Panc1 (cell line): Measurements from ENCODE around the gene TMEM201. TPM values are rescaled to one million over a fixed set of nuclear protein-coding genes. Genes with fewer than 3 reads are reported as not detected.

Experiments
- ATAC-seq: fragments of 200-7000 bp; cut with Tn5 transposase; 2 replicates; pipeline ENCODE4 v1.9.1; 2020; ENCODE audit warnings: mild to moderate bottlenecking, moderate library complexity
- BruUV-seq: library from RNA; stranded (reverse); fragments of 400-500 nt; replicated peaks from 2 replicates; lab custom pipeline; 2021; lab: Mats Ljungman, UMichigan
- CTCF ChIA-PET: fragments of 300-600 bp; sonication (Branson Sonifier 250); formaldehyde crosslinking; loops from one replicate; lab custom pipeline; 2022; ENCODE audit warnings: antibody characterized with exemption; lab: Charles Lee
- POLR2A ChIA-PET: fragments of 300-600 bp; sonication (Branson Sonifier 250); formaldehyde crosslinking; loops from one replicate; lab custom pipeline; 2022; ENCODE audit warnings: antibody characterized with exemption; lab: Charles Lee
- DNase-seq: peaks from one replicate; pipeline ENCODE4 v3.0.0-alpha.2; 2010; ENCODE audit warnings: low read depth, low spot score
- H3K27ac ChIP-seq: 2 replicates; pipeline ENCODE4 v1.5.1; 2011; ENCODE audit warnings: mild to moderate bottlenecking, low read length, inconsistent platforms
- H3K27me3 ChIP-seq: fragments of 200-500 bp; sonication (Bioruptor generic); 2 replicates; pipeline ENCODE4 v1.6.0; 2014; ENCODE audit warnings: low read length, inconsistent platforms; ENCODE audit not compliant: control insufficient read depth, insufficient read depth
- H3K36me3 ChIP-seq: fragments of 200-500 bp; sonication (Bioruptor generic); 2 replicates; pipeline ENCODE4 v1.5.1; 2014; ENCODE audit warnings: inconsistent platforms, mild to moderate bottlenecking, low read length, moderate library complexity; ENCODE audit not compliant: control insufficient read depth, insufficient read depth
- H3K4me1 ChIP-seq: 2 replicates; pipeline ENCODE4 v1.5.1; 2011; ENCODE audit warnings: inconsistent platforms, mild to moderate bottlenecking, low read length, moderate library complexity; ENCODE audit not compliant: control insufficient read depth, insufficient read depth
- H3K4me3 ChIP-seq, 2 experiments: 2 replicates each; pipeline ENCODE4 v1.5.1; 2011 to 2012; ENCODE audit warnings: low read depth in 2 of 2, low read length in 2 of 2, mild to moderate bottlenecking in 2 of 2, inconsistent platforms in 1 of 2, moderate library complexity in 1 of 2
- H3K9me3 ChIP-seq: fragments of 200-500 bp; sonication (Bioruptor generic); 2 replicates; pipeline ENCODE4 v1.5.1; 2014; ENCODE audit warnings: low read depth, mild to moderate bottlenecking, inconsistent platforms, low read length, moderate library complexity; ENCODE audit not compliant: control insufficient read depth, insufficient read depth
- POLR2AphosphoS5 ChIP-seq: IDR thresholded peaks from 2 replicates; pipeline ENCODE4 v1.6.1; 2012; ENCODE audit warnings: mild to moderate bottlenecking, low read depth, low read length, moderate library complexity
- SIN3A ChIP-seq: IDR thresholded peaks from 2 replicates; pipeline ENCODE4 v1.6.1; 2012; ENCODE audit warnings: low read depth, mild to moderate bottlenecking, low read length, moderate library complexity, borderline replicate concordance; ENCODE audit not compliant: insufficient read depth
- TCF7L2 ChIP-seq: IDR thresholded peaks from 2 replicates; pipeline ENCODE4 v1.6.1; 2011; ENCODE audit warnings: mild to moderate bottlenecking, low read depth, low read length, inconsistent platforms
- in situ Hi-C: cut with HindIII; loops from 2 replicates; pipeline ENCODE4 v1.10.0; 2016; ENCODE audit warnings: low sequenced_read_pairs, low pct_unique_long_range_greater_than_20kb
- intact Hi-C: fragments of 100-400 bp; cut with micrococcal nuclease; formaldehyde crosslinking; loops from one replicate; pipeline ENCODE4 v1.10.0; 2022; ENCODE audit not compliant: unreplicated experiment
- total RNA-seq: library from RNA; stranded (reverse); gene quantifications from one replicate; pipeline ENCODE4 v1.2.1, GENCODE V29; 2021; ENCODE audit not compliant: unreplicated experiment
- TF ChIP-seq, protein P1 (sequence below): fragments of 450-650 bp; IDR thresholded peaks from 2 replicates; pipeline ENCODE4 v1.5.1; 2017; ENCODE audit warnings: mild to moderate bottlenecking
- TF ChIP-seq, protein P2 (sequence below), 2 experiments: IDR thresholded peaks; 2 replicates each; pipeline ENCODE4 v1.6.1; 2011 to 2012; ENCODE audit warnings: low read depth in 2 of 2, control low read depth in 1 of 2, low read length in 1 of 2, mild to moderate bottlenecking in 1 of 2, moderate library complexity in 1 of 2; ENCODE audit not compliant: insufficient read depth in 1 of 2

The TMEM201 gene
- total RNA-seq, 1 experiment from 2014 or later: 26.5 TPM

DNA sequence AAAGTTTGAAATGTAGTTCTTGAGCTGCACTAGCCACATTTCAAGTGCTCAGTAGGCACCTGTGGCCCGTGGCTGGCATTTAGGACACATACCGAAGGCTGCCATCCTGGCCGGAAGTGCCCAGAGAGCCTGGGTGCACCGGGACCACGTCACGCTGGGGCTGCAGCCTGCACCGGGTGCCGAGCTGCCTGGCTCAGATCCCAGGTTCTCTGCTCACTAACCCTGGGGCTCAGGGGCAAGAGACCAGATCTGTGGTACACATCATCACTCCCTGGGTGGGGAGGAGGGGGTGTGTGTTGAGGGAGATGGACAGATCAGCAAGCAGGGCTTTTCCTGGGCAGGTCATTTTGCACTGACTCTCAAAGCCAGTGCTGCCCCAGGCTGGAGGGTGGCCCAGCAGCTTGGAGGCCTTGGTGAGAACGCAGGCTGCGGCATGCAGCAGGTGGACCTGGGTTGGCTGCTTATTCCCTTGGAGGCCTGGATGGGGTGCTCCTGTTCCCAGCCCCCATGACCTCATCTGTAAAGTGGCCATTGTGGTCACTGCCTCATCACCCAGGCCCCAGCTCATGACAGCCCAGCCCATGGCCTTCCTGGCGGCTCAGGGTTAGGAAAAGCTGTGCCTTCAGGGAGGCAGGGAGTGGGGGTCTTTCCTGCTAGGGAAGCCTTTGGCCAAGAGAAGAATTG is 23.6 kb downstream of the TMEM201 start:
- DNase-seq: no peak
- Histone ChIP-seq H3K4me3 (no peak overlapping the region), H3K36me3 (no peaks in the 10 kb centered on the region; the same call in 1 of the 2 replicates), H3K9me3 (no peaks in the 10 kb centered on the region), H3K27me3 (no peaks in the 10 kb centered on the region), H3K27ac (no peak overlapping the region), H3K4me1 (no peaks in the 10 kb centered on the region)
- ATAC-seq: no peak
- CTCF ChIA-PET: no interaction called here
- POLR2A ChIA-PET: no interaction called here
- intact Hi-C loops: no loop called here
- no peak for TF ChIP-seq SIN3A
- no peak for TF ChIP-seq POLR2AphosphoS5
- TF ChIP-seq, protein P1, sequence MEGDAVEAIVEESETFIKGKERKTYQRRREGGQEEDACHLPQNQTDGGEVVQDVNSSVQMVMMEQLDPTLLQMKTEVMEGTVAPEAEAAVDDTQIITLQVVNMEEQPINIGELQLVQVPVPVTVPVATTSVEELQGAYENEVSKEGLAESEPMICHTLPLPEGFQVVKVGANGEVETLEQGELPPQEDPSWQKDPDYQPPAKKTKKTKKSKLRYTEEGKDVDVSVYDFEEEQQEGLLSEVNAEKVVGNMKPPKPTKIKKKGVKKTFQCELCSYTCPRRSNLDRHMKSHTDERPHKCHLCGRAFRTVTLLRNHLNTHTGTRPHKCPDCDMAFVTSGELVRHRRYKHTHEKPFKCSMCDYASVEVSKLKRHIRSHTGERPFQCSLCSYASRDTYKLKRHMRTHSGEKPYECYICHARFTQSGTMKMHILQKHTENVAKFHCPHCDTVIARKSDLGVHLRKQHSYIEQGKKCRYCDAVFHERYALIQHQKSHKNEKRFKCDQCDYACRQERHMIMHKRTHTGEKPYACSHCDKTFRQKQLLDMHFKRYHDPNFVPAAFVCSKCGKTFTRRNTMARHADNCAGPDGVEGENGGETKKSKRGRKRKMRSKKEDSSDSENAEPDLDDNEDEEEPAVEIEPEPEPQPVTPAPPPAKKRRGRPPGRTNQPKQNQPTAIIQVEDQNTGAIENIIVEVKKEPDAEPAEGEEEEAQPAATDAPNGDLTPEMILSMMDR: no peak
- no peak for TF ChIP-seq TCF7L2
- TF ChIP-seq, protein P2, sequence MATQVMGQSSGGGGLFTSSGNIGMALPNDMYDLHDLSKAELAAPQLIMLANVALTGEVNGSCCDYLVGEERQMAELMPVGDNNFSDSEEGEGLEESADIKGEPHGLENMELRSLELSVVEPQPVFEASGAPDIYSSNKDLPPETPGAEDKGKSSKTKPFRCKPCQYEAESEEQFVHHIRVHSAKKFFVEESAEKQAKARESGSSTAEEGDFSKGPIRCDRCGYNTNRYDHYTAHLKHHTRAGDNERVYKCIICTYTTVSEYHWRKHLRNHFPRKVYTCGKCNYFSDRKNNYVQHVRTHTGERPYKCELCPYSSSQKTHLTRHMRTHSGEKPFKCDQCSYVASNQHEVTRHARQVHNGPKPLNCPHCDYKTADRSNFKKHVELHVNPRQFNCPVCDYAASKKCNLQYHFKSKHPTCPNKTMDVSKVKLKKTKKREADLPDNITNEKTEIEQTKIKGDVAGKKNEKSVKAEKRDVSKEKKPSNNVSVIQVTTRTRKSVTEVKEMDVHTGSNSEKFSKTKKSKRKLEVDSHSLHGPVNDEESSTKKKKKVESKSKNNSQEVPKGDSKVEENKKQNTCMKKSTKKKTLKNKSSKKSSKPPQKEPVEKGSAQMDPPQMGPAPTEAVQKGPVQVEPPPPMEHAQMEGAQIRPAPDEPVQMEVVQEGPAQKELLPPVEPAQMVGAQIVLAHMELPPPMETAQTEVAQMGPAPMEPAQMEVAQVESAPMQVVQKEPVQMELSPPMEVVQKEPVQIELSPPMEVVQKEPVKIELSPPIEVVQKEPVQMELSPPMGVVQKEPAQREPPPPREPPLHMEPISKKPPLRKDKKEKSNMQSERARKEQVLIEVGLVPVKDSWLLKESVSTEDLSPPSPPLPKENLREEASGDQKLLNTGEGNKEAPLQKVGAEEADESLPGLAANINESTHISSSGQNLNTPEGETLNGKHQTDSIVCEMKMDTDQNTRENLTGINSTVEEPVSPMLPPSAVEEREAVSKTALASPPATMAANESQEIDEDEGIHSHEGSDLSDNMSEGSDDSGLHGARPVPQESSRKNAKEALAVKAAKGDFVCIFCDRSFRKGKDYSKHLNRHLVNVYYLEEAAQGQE (IDR thresholded peaks at IDR 0.05; ENCODE audit: insufficient read depth in 1 of 2, low read depth in 2 of 2, low read length in 1 of 2): no peak
- in situ Hi-C loops: no loop called here
- no TSS peak for BruUV-seq

DNA sequence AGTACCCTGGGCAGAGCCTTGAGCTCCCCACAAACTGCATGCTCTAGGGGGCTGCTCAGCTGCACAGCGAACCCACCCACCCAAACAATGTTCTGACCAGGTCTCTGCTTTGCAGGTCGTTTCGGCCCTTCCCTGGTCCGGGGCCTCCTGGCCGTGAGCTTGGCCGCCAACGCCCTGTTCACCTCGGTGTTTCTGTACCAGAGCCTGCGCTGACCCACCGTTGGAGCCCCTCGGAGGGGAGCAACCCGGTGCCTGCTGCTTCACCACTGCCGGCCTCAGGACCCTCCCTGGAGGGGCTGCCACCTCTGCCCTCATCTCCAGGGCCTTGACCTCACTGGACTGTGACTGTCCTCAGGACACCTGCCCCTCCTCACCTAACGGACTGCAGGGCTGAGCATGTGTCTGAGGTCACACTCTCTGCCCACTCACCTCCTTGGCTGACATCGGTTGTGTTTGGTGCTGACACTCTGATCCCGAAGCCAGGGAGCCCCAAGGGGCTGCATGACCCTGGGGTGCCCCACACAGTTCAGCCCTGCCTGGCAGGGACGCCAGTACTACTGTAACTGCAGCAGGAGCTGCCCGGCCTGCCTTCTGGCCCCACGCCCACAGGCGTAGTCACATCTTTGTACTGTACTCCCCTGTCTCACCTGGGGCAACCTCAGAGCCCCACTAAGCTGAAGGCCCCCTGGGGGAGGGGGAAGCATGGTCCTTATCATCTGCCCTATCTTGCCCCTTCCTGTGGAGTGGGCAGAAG is 24.3 kb downstream of the TMEM201 start:
- no peaks in the 10 kb centered on the region for H3K4me1 ChIP-seq
- no peaks in the 10 kb centered on the region for H3K27me3 ChIP-seq
- intact Hi-C loops (no loop called here), in situ Hi-C loops (no loop called here)
- no peak overlapping the region for H3K4me3 ChIP-seq
- TF ChIP-seq, protein P1: no peak
- TF ChIP-seq POLR2AphosphoS5 (no peak), TCF7L2 (no peak), SIN3A (no peak)
- TF ChIP-seq, protein P2 (IDR thresholded peaks at IDR 0.05; ENCODE audit: insufficient read depth in 1 of 2, low read depth in 2 of 2, low read length in 1 of 2): no peak
- H3K9me3 ChIP-seq: no peaks in the 10 kb centered on the region
- DNase-seq (no peak), ATAC-seq (no peak)
- BruUV-seq: no TSS peak
- POLR2A ChIA-PET: interaction anchor here (0.6 kb wide), 1 partner anchor 403 kb away, joined by 3 read pairs; no protein-coding TSS in a partner anchor
- CTCF ChIA-PET: interaction anchor here (1.1 kb wide), 1 partner anchor 323 kb away, joined by 3 read pairs; no protein-coding TSS in a partner anchor
- H3K36me3 ChIP-seq: no peaks in the 10 kb centered on the region; the same call in 1 of the 2 replicates
- H3K27ac ChIP-seq: no peak overlapping the region
